ENCODE measurements around the gene FBXL7.

FBXL7 gene

GRCh38 chr5:15835514-15835913 is 335.5 kb downstream of the FBXL7 start:
- TF ChIP-seq, protein P1, sequence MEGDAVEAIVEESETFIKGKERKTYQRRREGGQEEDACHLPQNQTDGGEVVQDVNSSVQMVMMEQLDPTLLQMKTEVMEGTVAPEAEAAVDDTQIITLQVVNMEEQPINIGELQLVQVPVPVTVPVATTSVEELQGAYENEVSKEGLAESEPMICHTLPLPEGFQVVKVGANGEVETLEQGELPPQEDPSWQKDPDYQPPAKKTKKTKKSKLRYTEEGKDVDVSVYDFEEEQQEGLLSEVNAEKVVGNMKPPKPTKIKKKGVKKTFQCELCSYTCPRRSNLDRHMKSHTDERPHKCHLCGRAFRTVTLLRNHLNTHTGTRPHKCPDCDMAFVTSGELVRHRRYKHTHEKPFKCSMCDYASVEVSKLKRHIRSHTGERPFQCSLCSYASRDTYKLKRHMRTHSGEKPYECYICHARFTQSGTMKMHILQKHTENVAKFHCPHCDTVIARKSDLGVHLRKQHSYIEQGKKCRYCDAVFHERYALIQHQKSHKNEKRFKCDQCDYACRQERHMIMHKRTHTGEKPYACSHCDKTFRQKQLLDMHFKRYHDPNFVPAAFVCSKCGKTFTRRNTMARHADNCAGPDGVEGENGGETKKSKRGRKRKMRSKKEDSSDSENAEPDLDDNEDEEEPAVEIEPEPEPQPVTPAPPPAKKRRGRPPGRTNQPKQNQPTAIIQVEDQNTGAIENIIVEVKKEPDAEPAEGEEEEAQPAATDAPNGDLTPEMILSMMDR (IDR thresholded peaks at IDR 0.05), result no peak

DNA sequence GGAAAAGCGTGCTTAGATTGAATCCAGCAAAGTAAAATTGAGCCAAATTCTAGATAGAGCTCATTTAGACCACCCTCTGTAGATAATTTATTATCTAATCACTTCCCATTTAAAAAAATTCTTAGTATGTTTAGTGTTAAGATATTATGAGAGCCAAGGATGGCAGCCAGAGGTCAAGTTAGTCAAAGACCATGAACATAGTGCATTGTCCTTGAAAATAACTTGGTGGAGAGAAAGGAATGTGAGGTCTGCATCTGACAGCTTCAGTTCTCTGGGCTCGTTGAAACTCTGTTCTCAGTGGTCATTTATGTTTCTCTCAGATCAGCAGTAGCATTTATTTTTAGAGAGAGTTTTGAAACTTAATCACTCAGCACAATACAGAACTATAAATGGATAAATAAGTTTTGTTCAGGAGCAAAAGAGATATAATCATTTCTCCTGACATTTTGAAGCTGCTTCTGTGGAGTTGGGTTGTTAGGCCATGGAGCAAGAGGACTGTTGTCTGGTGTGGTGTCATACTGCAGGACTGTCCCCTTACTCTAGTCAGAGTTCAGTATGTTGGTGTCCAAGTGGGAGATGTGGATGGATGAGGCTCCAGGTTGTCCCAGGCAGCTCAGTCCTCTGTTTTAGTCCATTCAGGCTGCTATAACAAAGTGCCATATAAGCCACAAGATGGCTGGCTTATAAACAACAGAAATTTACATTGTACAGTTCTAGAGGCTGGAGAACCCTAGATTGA is 337.7 kb downstream of the FBXL7 start:
- TF ChIP-seq, protein P1 (IDR thresholded peaks at IDR 0.05), result no peak

DNA sequence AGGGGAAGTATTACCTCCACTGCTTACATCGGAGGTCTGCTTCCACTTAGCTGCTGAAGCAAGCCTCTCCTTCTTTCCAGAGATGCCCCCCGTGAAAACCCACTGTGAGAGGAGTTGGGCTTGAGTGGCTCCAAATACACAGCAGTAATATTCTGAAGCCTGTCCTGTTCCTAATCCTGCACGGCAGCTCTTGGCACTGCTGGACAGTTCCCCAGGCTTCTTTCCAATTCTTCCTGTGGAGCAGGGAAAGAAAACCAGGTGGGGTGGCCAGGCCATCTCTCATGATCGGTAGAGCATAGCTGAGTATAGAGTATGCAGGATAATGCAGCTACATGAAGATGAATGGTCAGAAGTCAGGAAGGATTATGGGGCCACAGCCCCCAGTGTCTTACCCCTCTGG is 344.3 kb downstream of the FBXL7 start:
- TF ChIP-seq, protein P1 (IDR thresholded peaks at IDR 0.05), result no peak

DNA sequence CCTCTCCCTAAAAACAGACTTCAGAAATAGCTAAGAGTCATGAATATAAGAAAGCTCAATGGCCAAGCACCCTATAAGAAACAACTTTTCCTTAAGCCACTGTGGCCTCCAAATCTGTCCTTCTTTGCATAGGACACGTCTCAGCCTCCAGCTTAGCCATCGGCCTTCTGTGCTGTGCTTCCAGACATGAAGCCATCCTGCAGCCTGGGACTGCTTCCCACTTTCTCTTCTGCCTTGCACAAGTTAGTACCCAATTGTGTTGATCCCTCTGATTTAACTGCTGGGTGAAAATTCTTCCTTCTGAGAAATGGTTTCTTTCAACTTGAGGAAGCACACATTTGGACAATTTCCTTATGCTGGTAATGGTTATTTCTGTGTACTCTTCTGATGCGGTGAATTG is 344.9 kb downstream of the FBXL7 start:
- TF ChIP-seq, protein P1 (IDR thresholded peaks at IDR 0.05), result no peak

DNA sequence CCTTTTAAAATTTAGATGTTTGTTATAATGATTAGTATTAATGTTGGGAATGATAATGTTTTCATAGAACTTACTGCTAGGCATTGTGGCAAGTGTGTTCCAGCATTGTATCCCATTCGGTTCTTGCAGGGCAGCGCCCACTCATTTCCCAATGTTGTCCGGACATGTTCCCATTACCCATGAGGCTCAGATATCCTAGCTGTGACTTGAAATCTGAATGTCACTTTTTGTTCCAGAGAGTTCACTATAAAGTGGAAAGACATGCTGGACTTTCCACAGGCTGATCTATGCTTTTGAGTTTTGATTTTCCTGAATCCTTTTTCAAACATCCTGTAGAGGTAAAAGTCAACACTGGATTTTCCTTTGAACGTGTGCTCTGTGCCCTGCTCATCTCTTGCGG is 350.6 kb downstream of the FBXL7 start:
- TF ChIP-seq, protein P1 (IDR thresholded peaks at IDR 0.05), result no peak

GRCh38 chr5:15850939-15851341 is 351.0 kb downstream of the FBXL7 start:
- TF ChIP-seq, protein P1 (IDR thresholded peaks at IDR 0.05), result no peak

- TF ChIP-seq, protein P1 (IDR thresholded peaks at IDR 0.05), result no peak
Observed at GRCh38 chr5:15852217-15852616, 352.2 kb downstream of the FBXL7 start.

DNA sequence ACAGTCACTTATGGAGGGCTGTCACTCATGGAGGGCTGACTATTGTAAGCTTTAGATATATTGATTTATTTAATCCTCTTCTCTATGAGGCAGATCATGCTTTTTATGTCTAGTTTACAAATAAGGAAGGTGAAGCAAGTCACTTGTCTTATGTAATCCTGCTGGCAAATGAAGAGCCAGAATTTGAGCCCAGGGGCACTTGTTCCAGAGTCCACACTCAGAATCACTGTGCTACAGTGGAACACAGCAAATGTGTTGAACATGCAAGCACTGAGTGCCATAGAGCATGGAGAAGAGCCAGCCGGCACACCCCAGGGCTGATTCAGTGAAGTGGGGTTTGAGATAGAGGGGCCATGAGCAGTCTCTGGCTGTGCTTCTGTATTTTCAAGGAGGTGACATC is 353.0 kb downstream of the FBXL7 start:
- TF ChIP-seq, protein P1 (IDR thresholded peaks at IDR 0.05), result no peak
